GM18861 (cell line): ENCODE measurements around the gene CDO1.
"Not testable (repeated sequence)": the region's sequence is repeated elsewhere in the genome, so short reads cannot be mapped to it uniquely, and the experiment has no call there.

Experiments used
- ATAC-seq: cut with Tn5 transposase; IDR thresholded peaks from one replicate; pipeline ENCODE4 v1.9.1; 2021; ENCODE audit not compliant: unreplicated experiment

The CDO1 gene

GRCh38 chr5:115831163-115831768 lies 14.8 kb upstream of the CDO1 start:
- ATAC-seq, result peak; percentile 73

GRCh38 chr5:115829913-115830312 lies 13.5 kb upstream of the CDO1 start:
- ATAC-seq, result no peak

GRCh38 chr5:115825948-115826347 lies 9.5 kb upstream of the CDO1 start:
- ATAC-seq, result no peak

GRCh38 chr5:115824983-115825382 lies 8.5 kb upstream of the CDO1 start:
- not testable (repeated sequence) for ATAC-seq

- no peak for ATAC-seq
Measured at GRCh38 chr5:115820846-115821245, 4.4 kb upstream of the CDO1 start.

- no peak for ATAC-seq
Measured at GRCh38 chr5:115818821-115819220, 2.4 kb upstream of the CDO1 start.

GRCh38 chr5:115817386-115817785 lies 927 bp upstream of the CDO1 start:
- no peak for ATAC-seq

GRCh38 chr5:115815693-115816225 lies 700 bp downstream of the CDO1 start:
- ATAC-seq, result no peak

- ATAC-seq, result no peak
Measured at GRCh38 chr5:115815006-115815692, 1.3 kb downstream of the CDO1 start.

GRCh38 chr5:115813719-115814118 lies 2.7 kb downstream of the CDO1 start:
- no peak for ATAC-seq

GRCh38 chr5:115812372-115812771 lies 4.1 kb downstream of the CDO1 start:
- ATAC-seq, result no peak

GRCh38 chr5:115811406-115811805 lies 5.1 kb downstream of the CDO1 start:
- no peak for ATAC-seq

- ATAC-seq, result no peak
Measured at GRCh38 chr5:115810761-115811160, 5.7 kb downstream of the CDO1 start.

- ATAC-seq, result no peak
Measured at GRCh38 chr5:115809946-115810345, 6.5 kb downstream of the CDO1 start.

- not testable (repeated sequence) for ATAC-seq
Measured at GRCh38 chr5:115808066-115808465, 8.4 kb downstream of the CDO1 start.

GRCh38 chr5:115807654-115808052 lies 8.8 kb downstream of the CDO1 start:
- ATAC-seq, result no peak

GRCh38 chr5:115806986-115807653 lies 9.3 kb downstream of the CDO1 start:
- no peak for ATAC-seq

GRCh38 chr5:115801984-115802383 lies 14.5 kb downstream of the CDO1 start:
- no peak for ATAC-seq

GRCh38 chr5:115801152-115801551 lies 15.3 kb downstream of the CDO1 start:
- ATAC-seq, result no peak

GRCh38 chr5:115800108-115800507 lies 16.4 kb downstream of the CDO1 start:
- no peak for ATAC-seq

GRCh38 chr5:115798252-115798651 lies 18.2 kb downstream of the CDO1 start:
- no peak for ATAC-seq

- no peak for ATAC-seq
Measured at GRCh38 chr5:115796656-115797055, 19.8 kb downstream of the CDO1 start.
